Activated CD4-positive, alpha-beta T cell treated with anti-CD3 and anti-CD28 coated beads for 36 hours (primary cell): ENCODE results near the gene ASPRV1. TPM values are rescaled to one million over a fixed set of nuclear protein-coding genes. Genes with fewer than 3 reads are reported as not detected.

ENCODE experiments used
- ATAC-seq: fragments of 200-7000 bp; cut with Tn5 transposase; one replicate; pipeline ENCODE4 v1.10.0; 2021; ENCODE audit warnings: mild to moderate bottlenecking, moderate library complexity
- CTCF ChIA-PET: fragments of 350-600 bp; sonication (Branson Sonifier 250); formaldehyde crosslinking; loops from one replicate; lab custom pipeline; 2021; ENCODE audit warnings: antibody characterized with exemption; lab: Charles Lee
- POLR2A ChIA-PET: fragments of 350-600 bp; sonication (Branson Sonifier 250); formaldehyde crosslinking; loops from one replicate; lab custom pipeline; 2021; ENCODE audit warnings: antibody characterized with exemption, inconsistent platforms; lab: Charles Lee
- DNase-seq: peaks from one replicate; pipeline ENCODE4 v3.0.0-alpha.2; 2020
- H3K27ac Mint-ChIP-seq: one replicate; pipeline ENCODE4 v1.8.0; 2021; ENCODE audit warnings: mixed read lengths
- H3K27me3 Mint-ChIP-seq: one replicate; pipeline ENCODE4 v1.8.0; 2021; ENCODE audit warnings: mixed read lengths
- H3K36me3 Mint-ChIP-seq: one replicate; pipeline ENCODE4 v1.8.0; 2021; ENCODE audit warnings: low read depth, mixed read lengths
- H3K4me1 Mint-ChIP-seq: one replicate; pipeline ENCODE4 v1.8.0; 2021; ENCODE audit warnings: mixed read lengths
- H3K4me3 Mint-ChIP-seq: one replicate; pipeline ENCODE4 v1.8.0; 2021; ENCODE audit warnings: mild to moderate bottlenecking, moderate library complexity, mixed read lengths
- H3K9me3 Mint-ChIP-seq: one replicate; pipeline ENCODE4 v1.8.0; 2021; ENCODE audit warnings: low read depth, mixed read lengths
- intact Hi-C, 2 experiments: fragments of 100-400 bp; cut with DNase I in 1 of 2; cut with micrococcal nuclease in 1 of 2; formaldehyde crosslinking; loops; one replicate each; pipeline versions ENCODE4 v1.14.2 to v1.15.1; 2022 to 2024; cut with DNase I, micrococcal nuclease
- total RNA-seq, 2 experiments: library from RNA; stranded (reverse); gene quantifications; one replicate each; pipeline ENCODE4 v1.2.3, GENCODE V29; 2021

Gene ASPRV1
- total RNA-seq, 2 experiments from 2014 or later: 0.32 to 0.73 TPM

GRCh38 chr2:69986691-69987090 lies 25.3 kb upstream of the ASPRV1 start:
- Mint-ChIP-seq H3K27ac (no peak overlapping the region), H3K4me1 (peaks cover 3% of the 10 kb centered on the region), H3K9me3 (no peaks in the 10 kb centered on the region), H3K36me3 (no peaks in the 10 kb centered on the region), H3K4me3 (no peak overlapping the region), H3K27me3 (no peaks in the 10 kb centered on the region)
- CTCF ChIA-PET: no interaction called here
- DNase-seq (no peak), ATAC-seq (no peak)
- POLR2A ChIA-PET: no interaction called here
- intact Hi-C loops: no loop called here

- H3K36me3 Mint-ChIP-seq: no peaks in the 10 kb centered on the region
- no peaks in the 10 kb centered on the region for H3K27me3 Mint-ChIP-seq
- ChIA-PET POLR2A (no interaction called here), CTCF (interaction anchor here (0.7 kb wide), 1 partner anchor 30 kb away, joined by 4 read pairs; no protein-coding TSS in a partner anchor)
- DNase-seq (no peak), ATAC-seq (no peak)
- intact Hi-C loops: no loop called here
- H3K9me3 Mint-ChIP-seq: no peaks in the 10 kb centered on the region
- H3K4me3 Mint-ChIP-seq: no peak overlapping the region
- peaks cover 3% of the 10 kb centered on the region for H3K4me1 Mint-ChIP-seq
- no peak overlapping the region for H3K27ac Mint-ChIP-seq
Observed at GRCh38 chr2:69985688-69986087, 24.3 kb upstream of the ASPRV1 start.

GRCh38 chr2:69985216-69985615 lies 23.8 kb upstream of the ASPRV1 start:
- Mint-ChIP-seq H3K27me3 (no peaks in the 10 kb centered on the region), H3K36me3 (no peaks in the 10 kb centered on the region), H3K4me3 (no peak overlapping the region), H3K9me3 (no peaks in the 10 kb centered on the region), H3K27ac (no peak overlapping the region), H3K4me1 (peaks cover 3% of the 10 kb centered on the region)
- DNase-seq (no peak), ATAC-seq (no peak)
- intact Hi-C loops: no loop called here
- CTCF ChIA-PET: interaction anchor here (0.7 kb wide), 1 partner anchor 30 kb away, joined by 4 read pairs; no protein-coding TSS in a partner anchor
- POLR2A ChIA-PET: no interaction called here

- H3K36me3 Mint-ChIP-seq: no peaks in the 10 kb centered on the region
- no peak for ATAC-seq
- peaks cover 3% of the 10 kb centered on the region for H3K4me1 Mint-ChIP-seq
- DNase-seq: no peak
- intact Hi-C loops: no loop called here
- ChIA-PET CTCF (interaction anchor here (0.6 to 0.7 kb wide), 3 partner anchors 15 to 335 kb away, joined by 3 read pairs; no protein-coding TSS in a partner anchor), POLR2A (no interaction called here)
- no peak overlapping the region for H3K27ac Mint-ChIP-seq
- H3K9me3 Mint-ChIP-seq: no peaks in the 10 kb centered on the region
- H3K27me3 Mint-ChIP-seq: no peaks in the 10 kb centered on the region
- no peak overlapping the region for H3K4me3 Mint-ChIP-seq
Observed at GRCh38 chr2:69983392-69983966, 22.0 kb upstream of the ASPRV1 start.

GRCh38 chr2:69979902-69980807 lies 18.7 kb upstream of the ASPRV1 start:
- H3K36me3 Mint-ChIP-seq: no peaks in the 10 kb centered on the region
- POLR2A ChIA-PET: no interaction called here
- ATAC-seq: no peak
- H3K9me3 Mint-ChIP-seq: no peaks in the 10 kb centered on the region
- H3K27me3 Mint-ChIP-seq: no peaks in the 10 kb centered on the region
- CTCF ChIA-PET: interaction anchor here (1.0 to 1.1 kb wide), 2 partner anchors 16 to 18 kb away, joined by 3 to 4 read pairs; no protein-coding TSS in a partner anchor
- no peak for DNase-seq
- H3K4me1 Mint-ChIP-seq: peaks cover 6% of the 10 kb centered on the region
- no peak overlapping the region for H3K4me3 Mint-ChIP-seq
- H3K27ac Mint-ChIP-seq: no peak overlapping the region
- intact Hi-C loops: no loop called here

- ChIA-PET POLR2A (interaction anchor here (0.8 kb wide), 1 partner anchor 17 kb away, joined by 3 read pairs; the partner anchor contains the start of gene ASPRV1), CTCF (no interaction called here)
- DNase-seq: no peak
- Mint-ChIP-seq H3K9me3 (no peaks in the 10 kb centered on the region), H3K4me3 (no peak overlapping the region), H3K27ac (no peak overlapping the region), H3K4me1 (peaks cover 6% of the 10 kb centered on the region), H3K27me3 (no peaks in the 10 kb centered on the region), H3K36me3 (no peaks in the 10 kb centered on the region)
- intact Hi-C loops: no loop called here
- ATAC-seq: no peak
Observed at GRCh38 chr2:69977906-69978482, 16.6 kb upstream of the ASPRV1 start.

GRCh38 chr2:69977186-69977585 lies 15.8 kb upstream of the ASPRV1 start:
- ATAC-seq: no peak
- intact Hi-C loops: no loop called here
- peaks cover 6% of the 10 kb centered on the region for H3K4me1 Mint-ChIP-seq
- POLR2A ChIA-PET: no interaction called here
- DNase-seq: no peak
- no peak overlapping the region for H3K4me3 Mint-ChIP-seq
- H3K27me3 Mint-ChIP-seq: no peaks in the 10 kb centered on the region
- no peak overlapping the region for H3K27ac Mint-ChIP-seq
- H3K36me3 Mint-ChIP-seq: no peaks in the 10 kb centered on the region
- no peaks in the 10 kb centered on the region for H3K9me3 Mint-ChIP-seq
- CTCF ChIA-PET: no interaction called here

GRCh38 chr2:69975853-69976462 lies 14.5 kb upstream of the ASPRV1 start:
- no peaks in the 10 kb centered on the region for H3K27me3 Mint-ChIP-seq

GRCh38 chr2:69975136-69975852 lies 13.9 kb upstream of the ASPRV1 start:
- DNase-seq (no peak), ATAC-seq (no peak)
- ChIA-PET CTCF (interaction anchor here (0.7 kb wide), 2 partner anchors 15 to 86 kb away, joined by 3 read pairs; no protein-coding TSS in a partner anchor), POLR2A (no interaction called here)
- Mint-ChIP-seq H3K9me3 (no peaks in the 10 kb centered on the region), H3K36me3 (no peaks in the 10 kb centered on the region), H3K27ac (no peak overlapping the region), H3K27me3 (no peaks in the 10 kb centered on the region), H3K4me3 (no peak overlapping the region), H3K4me1 (peaks cover 6% of the 10 kb centered on the region)
- intact Hi-C loops: no loop called here

More at GRCh38 chr2:69975853-69976462, 14.5 kb upstream of the ASPRV1 start:
- H3K27ac Mint-ChIP-seq: no peak overlapping the region
- peaks cover 6% of the 10 kb centered on the region for H3K4me1 Mint-ChIP-seq
- ChIA-PET CTCF (interaction anchor here (0.7 kb wide), 2 partner anchors 14 to 87 kb away, joined by 3 read pairs; no protein-coding TSS in a partner anchor), POLR2A (no interaction called here)
- ATAC-seq: no peak
- intact Hi-C loops: no loop called here
- no peaks in the 10 kb centered on the region for H3K9me3 Mint-ChIP-seq
- no peaks in the 10 kb centered on the region for H3K36me3 Mint-ChIP-seq
- H3K4me3 Mint-ChIP-seq: no peak overlapping the region
- DNase-seq: no peak

GRCh38 chr2:69973335-69973735 lies 11.9 kb upstream of the ASPRV1 start:
- H3K9me3 Mint-ChIP-seq: no peaks in the 10 kb centered on the region
- no peak overlapping the region for H3K27ac Mint-ChIP-seq
- no peak for DNase-seq
- POLR2A ChIA-PET: no interaction called here
- CTCF ChIA-PET: interaction anchor here (1.3 kb wide), 1 partner anchor 19 kb away, joined by 3 read pairs; no protein-coding TSS in a partner anchor
- intact Hi-C loops: no loop called here
- H3K27me3 Mint-ChIP-seq: no peaks in the 10 kb centered on the region
- no peak overlapping the region for H3K4me3 Mint-ChIP-seq
- peaks cover 1% of the 10 kb centered on the region for H3K36me3 Mint-ChIP-seq
- peaks cover 6% of the 10 kb centered on the region for H3K4me1 Mint-ChIP-seq
- no peak for ATAC-seq
